Astrocyte of the cerebellum (primary cell): ENCODE data around the gene MKKS.

Experiments used
- DNase-seq: peaks from one replicate; pipeline ENCODE4 v3.0.0-alpha.2; 2011; ENCODE audit warnings: low read depth
- H3K4me3 ChIP-seq: 2 replicates; pipeline ENCODE4 v1.5.1; 2011; ENCODE audit warnings: mild to moderate bottlenecking, low read depth, low read length, moderate library complexity
- CTCF ChIP-seq: IDR thresholded peaks from 2 replicates; pipeline ENCODE4 v1.5.1; 2012; ENCODE audit warnings: low read length, low read depth, moderate library complexity, mild to moderate bottlenecking; ENCODE audit errors: missing control alignments
- in situ Hi-C: cut with HindIII; loops from 2 replicates; pipeline ENCODE4 v1.10.0; 2017; ENCODE audit warnings: low sequenced_read_pairs

MKKS gene

GRCh38 chr20:10362674-10363073 is 71.3 kb downstream of the MKKS start:
- TF ChIP-seq CTCF = no peak
- in situ Hi-C loops = no loop called here

GRCh38 chr20:10360878-10361277 is 73.1 kb downstream of the MKKS start:
- in situ Hi-C loops = no loop called here
- H3K4me3 ChIP-seq = no peak overlapping the region
- no peak for DNase-seq
- no peak for TF ChIP-seq CTCF

More at GRCh38 chr20:10362674-10363073, 71.3 kb downstream of the MKKS start:
- H3K4me3 ChIP-seq = no peak overlapping the region
- DNase-seq = no peak

GRCh38 chr20:10359621-10360040 is 74.4 kb downstream of the MKKS start:
- no peak for DNase-seq
- no peak for TF ChIP-seq CTCF
- no peak overlapping the region for H3K4me3 ChIP-seq
- in situ Hi-C loops = no loop called here

GRCh38 chr20:10357974-10358373 is 76.0 kb downstream of the MKKS start:
- no peak overlapping the region for H3K4me3 ChIP-seq
- TF ChIP-seq CTCF = peak; percentile 35
- no peak for DNase-seq
- in situ Hi-C loops = no loop called here

GRCh38 chr20:10357061-10357708 is 76.8 kb downstream of the MKKS start:
- DNase-seq = no peak
- in situ Hi-C loops = no loop called here
- no peak for TF ChIP-seq CTCF
- H3K4me3 ChIP-seq = no peak overlapping the region

GRCh38 chr20:10356628-10357027 is 77.4 kb downstream of the MKKS start:
- in situ Hi-C loops = no loop called here
- no peak for TF ChIP-seq CTCF

More at GRCh38 chr20:10356628-10357027, 77.4 kb downstream of the MKKS start:
- H3K4me3 ChIP-seq = no peak overlapping the region
- DNase-seq = no peak
